ENCODE measurements around the gene ATXN7. TPM values are rescaled to one million over a fixed set of nuclear protein-coding genes. Genes with fewer than 3 reads are reported as not detected.
A peak's percentile ranks its signal among the peaks of the same experiment; 100 is the strongest.

Gene ATXN7
- total and polyA plus RNA-seq, 2 of the 4 experiments (the other 2 are of a cell fraction), result 8.6 to 13.6 TPM

DNA sequence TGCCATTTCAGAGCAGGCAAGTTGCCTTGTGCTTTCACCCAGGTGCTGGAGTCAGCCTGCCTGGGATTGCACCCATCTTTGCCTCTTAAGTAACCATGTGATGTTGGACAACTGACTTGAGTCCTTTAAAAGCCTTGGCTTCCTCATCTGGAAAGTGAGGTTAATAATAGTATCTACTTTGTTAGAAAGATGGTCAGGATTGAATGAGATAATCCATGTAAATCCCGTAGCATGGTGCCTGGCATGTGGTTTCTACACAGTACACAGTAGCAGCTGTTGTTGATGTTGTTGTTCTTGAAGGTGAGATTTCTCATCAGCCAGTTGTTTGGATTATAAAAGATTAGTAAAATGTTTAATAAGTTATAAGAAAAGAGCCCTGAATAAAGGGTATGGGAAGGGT is 110.8 kb downstream of the ATXN7 start:
- H2AK9ac ChIP-seq (replicated peaks; ENCODE audit: low read depth, low read length, poor library complexity), result no peak overlapping the region
- no peak overlapping the region for H4K5ac ChIP-seq (ENCODE audit: low read depth, low read length)
- ChIA-PET POLR2A (ENCODE audit: unreplicated experiment) (no interaction called here), CTCF (interaction anchor here (1.5 kb wide), 1 partner anchor 10 kb away, joined by 3 read pairs; no protein-coding TSS in a partner anchor)
- peaks cover 20% of the 10 kb centered on the region for H3K9me1 ChIP-seq (ENCODE audit: insufficient read depth, low read length)
- peaks cover 7% of the 10 kb centered on the region; the same call in 1 of the 2 replicates for H3K36me3 ChIP-seq (ENCODE audit: control insufficient read depth, insufficient read depth, low read length)
- H3K4me3 ChIP-seq (ENCODE audit: insufficient read depth, low read depth, low read length), result no peak overlapping the region
- BruUV-seq (replicated peaks), result no TSS peak
- no peak overlapping the region for H3K4ac ChIP-seq (ENCODE audit: low read depth, low read length)
- H2BK120ac ChIP-seq (ENCODE audit: low read depth, low read length), result no peak overlapping the region
- H3K27ac ChIP-seq (ENCODE audit: insufficient read depth, low read length), result no peak overlapping the region
- WGBS, 2 experiments (ENCODE audit: extremely low coverage in 2 of 2, insufficient read length in 1 of 2), result 80% methylated on average over 1 of the region's 1 CpG; no CpG with 5 or more reads in 1 of the 2 experiments
- peaks cover 27% of the 10 kb centered on the region for H3K4me1 ChIP-seq (ENCODE audit: control insufficient read depth, insufficient read depth, low read length)
- no peak overlapping the region for H4K8ac ChIP-seq (ENCODE audit: low read depth in 2 of 2, low read length in 2 of 2)
- no peak for ATAC-seq (ENCODE audit: low read depth)
- H3K18ac ChIP-seq (ENCODE audit: low read depth, low read length), result no peak overlapping the region
- no peak for DNase-seq
- H3K9ac ChIP-seq (ENCODE audit: low read depth, low read length), result no peak overlapping the region
- no peak overlapping the region for H3K23ac ChIP-seq (ENCODE audit: low read depth, low read length)
- intact Hi-C loops (cut with micrococcal nuclease), result no loop called here
- no peak overlapping the region for H4K91ac ChIP-seq (ENCODE audit: insufficient read depth, low read depth, low read length)
- H2AK5ac ChIP-seq (ENCODE audit: low read depth, low read length), result peak overlapping the region; percentile 15; the same call in 1 of the 2 replicates
- H2AFZ ChIP-seq (replicated peaks; ENCODE audit: low read length, poor library complexity), result no peak overlapping the region
- peaks cover 60 to 80% of the 10 kb centered on the region in 2 experiments for H3K79me1 ChIP-seq (ENCODE audit: low read depth in 1 of 2, low read length in 2 of 2)
- TF ChIP-seq FOS (IDR thresholded peaks at IDR 0.05; ENCODE audit: low read depth, low read length), result no peak
- no peak for TF ChIP-seq MAFK (IDR thresholded peaks at IDR 0.05; ENCODE audit: low read depth, low read length)
- no peak for TF ChIP-seq CEBPB (IDR thresholded peaks at IDR 0.05; ENCODE audit: low read depth, low read length)
- no peak for TF ChIP-seq RAD21 (IDR thresholded peaks at IDR 0.05; ENCODE audit: low read length)
- no peak for TF ChIP-seq RFX5 (IDR thresholded peaks at IDR 0.05; ENCODE audit: low read depth, low read length)
- no peak for TF ChIP-seq CHD1 (IDR thresholded peaks at IDR 0.05; ENCODE audit: low read depth, low read length)
- no peak for TF ChIP-seq CTCF (conservative IDR thresholded peaks at IDR 0.05; ENCODE audit: low read depth, low read length)
- TF ChIP-seq, protein P1, sequence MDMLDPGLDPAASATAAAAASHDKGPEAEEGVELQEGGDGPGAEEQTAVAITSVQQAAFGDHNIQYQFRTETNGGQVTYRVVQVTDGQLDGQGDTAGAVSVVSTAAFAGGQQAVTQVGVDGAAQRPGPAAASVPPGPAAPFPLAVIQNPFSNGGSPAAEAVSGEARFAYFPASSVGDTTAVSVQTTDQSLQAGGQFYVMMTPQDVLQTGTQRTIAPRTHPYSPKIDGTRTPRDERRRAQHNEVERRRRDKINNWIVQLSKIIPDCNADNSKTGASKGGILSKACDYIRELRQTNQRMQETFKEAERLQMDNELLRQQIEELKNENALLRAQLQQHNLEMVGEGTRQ (IDR thresholded peaks at IDR 0.05; ENCODE audit: low read depth, low read length), result no peak
- no peak for TF ChIP-seq SMC3 (IDR thresholded peaks at IDR 0.05; ENCODE audit: low read depth, low read length)
- no peak for TF ChIP-seq RCOR1 (IDR thresholded peaks at IDR 0.05; ENCODE audit: insufficient replicate concordance, low read length)
- TF ChIP-seq POLR2A (IDR thresholded peaks at IDR 0.05; ENCODE audit: low read depth, low read length), result no peak
- TF ChIP-seq, protein P2, sequence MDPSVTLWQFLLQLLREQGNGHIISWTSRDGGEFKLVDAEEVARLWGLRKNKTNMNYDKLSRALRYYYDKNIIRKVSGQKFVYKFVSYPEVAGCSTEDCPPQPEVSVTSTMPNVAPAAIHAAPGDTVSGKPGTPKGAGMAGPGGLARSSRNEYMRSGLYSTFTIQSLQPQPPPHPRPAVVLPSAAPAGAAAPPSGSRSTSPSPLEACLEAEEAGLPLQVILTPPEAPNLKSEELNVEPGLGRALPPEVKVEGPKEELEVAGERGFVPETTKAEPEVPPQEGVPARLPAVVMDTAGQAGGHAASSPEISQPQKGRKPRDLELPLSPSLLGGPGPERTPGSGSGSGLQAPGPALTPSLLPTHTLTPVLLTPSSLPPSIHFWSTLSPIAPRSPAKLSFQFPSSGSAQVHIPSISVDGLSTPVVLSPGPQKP (IDR thresholded peaks at IDR 0.05; ENCODE audit: borderline replicate concordance, low read depth, low read length), result no peak
- TF ChIP-seq MXI1 (IDR thresholded peaks at IDR 0.05; ENCODE audit: borderline replicate concordance, low read depth, low read length), result no peak
- no peak for TF ChIP-seq NFE2L2 (IDR thresholded peaks at IDR 0.05; ENCODE audit: low read depth, low read length)
- no peak for TF ChIP-seq MAZ (IDR thresholded peaks at IDR 0.05; ENCODE audit: borderline replicate concordance, low read depth, low read length)
- no peak for TF ChIP-seq BHLHE40 (IDR thresholded peaks at IDR 0.05; ENCODE audit: low read depth, low read length)
- no peak overlapping the region for H2BK15ac ChIP-seq (ENCODE audit: low read depth, low read length)
- H3K14ac ChIP-seq (replicated peaks; ENCODE audit: low read depth, low read length), result no peak overlapping the region; the same call in 1 of the 2 replicates
- peaks cover 26% of the 10 kb centered on the region; the same call in 1 of the 2 replicates for H4K20me1 ChIP-seq (ENCODE audit: insufficient read depth, low read length)
- in situ Hi-C loops (cut with MboI; ENCODE audit: low sequenced_read_pairs), result no loop called here
- no peak overlapping the region for H3K56ac ChIP-seq (ENCODE audit: extremely low read depth, insufficient read depth, low read length)
- no peaks in the 10 kb centered on the region for H3K9me3 ChIP-seq (ENCODE audit: control insufficient read depth, insufficient read depth, low read length)
- no peak overlapping the region for H3K4me2 ChIP-seq (ENCODE audit: low read depth, low read length)
- no peak overlapping the region for H2BK5ac ChIP-seq (ENCODE audit: low read depth, low read length, poor library complexity, severe bottlenecking)
- no peak overlapping the region for H2BK20ac ChIP-seq (ENCODE audit: low read depth, low read length)
- no peaks in the 10 kb centered on the region for H3K27me3 ChIP-seq (ENCODE audit: control insufficient read depth, insufficient read depth, low read length)
- dilution Hi-C loops (cut with HindIII; ENCODE audit: low sequenced_read_pairs, unreplicated experiment), result no loop called here
